Activated CD4-positive, alpha-beta T cell treated with anti-CD3 and anti-CD28 coated beads, Interleukin-2, Interleukin-6, amounts not matched to agents 100 ng/mL and 50 ng/mL, durations not matched to agents 16 hours and 8 hours (primary cell): ENCODE results near the gene CSTA.

Source experiments
- DNase-seq: peaks from one replicate; pipeline ENCODE4 v3.0.0-alpha.2; 2020

CSTA gene

DNA sequence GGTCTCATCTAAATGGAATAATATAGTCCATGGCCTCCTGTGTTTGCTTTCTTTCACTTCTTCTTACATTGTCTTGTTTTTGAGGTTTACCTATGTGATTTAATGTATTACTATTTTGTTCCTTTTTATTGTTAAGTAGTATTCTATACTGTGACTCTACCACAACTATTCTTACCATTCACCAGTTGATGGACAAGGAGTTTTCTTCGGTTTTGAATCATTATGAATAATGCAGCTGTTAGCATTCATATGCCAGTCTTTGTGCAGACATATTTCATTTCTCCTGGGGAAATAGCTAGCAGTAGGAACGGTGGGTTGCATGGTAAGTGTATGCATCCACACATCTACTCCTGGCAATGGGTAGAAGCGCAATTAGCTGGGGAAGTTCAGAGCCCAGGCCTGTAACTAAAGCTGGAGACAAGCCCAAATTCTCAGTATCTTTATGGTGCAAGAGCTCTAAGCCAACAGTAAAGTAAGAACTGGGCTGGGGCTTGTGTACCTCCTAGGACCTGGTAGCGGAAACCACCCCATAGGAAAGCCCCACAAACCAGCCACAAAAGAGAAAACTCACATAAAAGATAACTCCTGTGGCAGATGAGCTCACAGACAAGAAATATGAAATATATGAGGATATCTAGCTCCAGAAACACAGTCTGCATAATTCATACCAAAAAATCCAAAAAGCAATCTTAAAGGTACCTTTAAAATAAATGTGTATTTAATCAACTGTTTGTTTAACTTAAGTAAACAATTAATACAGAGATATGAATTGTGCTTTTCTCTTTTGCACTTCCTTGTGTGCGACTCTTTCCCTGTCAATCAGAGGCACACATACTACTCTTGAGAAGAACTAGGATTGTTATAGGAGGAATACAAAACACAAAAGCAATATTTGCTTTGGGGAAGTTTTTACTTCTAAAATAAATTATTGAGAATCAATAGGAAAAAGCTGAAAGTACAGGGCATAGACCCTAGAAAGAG, 2.7 kb upstream of the CSTA start:
- DNase-seq, result peak; percentile 40

DNA sequence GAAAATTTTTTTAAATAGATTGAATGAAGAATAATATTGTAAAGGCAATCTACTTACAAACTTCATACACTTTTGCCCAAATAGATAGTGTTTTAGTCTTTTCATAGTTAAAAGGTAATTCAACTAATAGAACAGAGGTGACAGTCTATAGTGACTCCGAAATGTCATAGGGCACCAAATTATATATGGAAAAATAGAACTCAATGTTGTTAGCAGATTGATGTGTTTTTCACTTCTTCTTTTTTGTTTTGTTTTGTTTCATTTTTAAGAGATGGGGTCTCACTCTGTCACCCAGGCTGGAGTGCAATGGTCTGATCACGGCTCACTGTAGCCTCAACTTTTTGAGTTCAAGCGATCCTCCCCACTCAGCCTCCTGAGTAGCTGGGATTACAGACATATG, 721 bp downstream of the CSTA start:
- no peak for DNase-seq

DNA sequence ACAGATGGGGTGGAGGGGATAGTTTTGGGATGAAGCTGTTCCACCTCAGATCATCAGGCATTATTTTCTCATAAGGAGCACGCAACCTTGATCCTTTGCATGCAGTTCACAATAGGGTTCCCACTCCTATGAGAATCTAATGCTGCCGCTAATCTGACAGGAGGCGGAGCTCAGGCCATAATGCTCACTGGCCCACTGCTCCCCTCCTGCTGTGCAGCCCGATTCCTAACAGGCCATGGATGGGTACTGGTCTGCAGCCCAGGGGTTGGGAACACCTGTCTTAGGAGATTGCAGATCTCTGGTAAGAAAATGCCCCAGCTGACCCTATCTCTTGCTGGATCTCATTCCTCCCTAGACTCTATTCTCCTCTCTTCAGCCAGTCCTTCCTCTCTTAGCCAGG, 6.8 kb downstream of the CSTA start:
- DNase-seq, result no peak

DNA sequence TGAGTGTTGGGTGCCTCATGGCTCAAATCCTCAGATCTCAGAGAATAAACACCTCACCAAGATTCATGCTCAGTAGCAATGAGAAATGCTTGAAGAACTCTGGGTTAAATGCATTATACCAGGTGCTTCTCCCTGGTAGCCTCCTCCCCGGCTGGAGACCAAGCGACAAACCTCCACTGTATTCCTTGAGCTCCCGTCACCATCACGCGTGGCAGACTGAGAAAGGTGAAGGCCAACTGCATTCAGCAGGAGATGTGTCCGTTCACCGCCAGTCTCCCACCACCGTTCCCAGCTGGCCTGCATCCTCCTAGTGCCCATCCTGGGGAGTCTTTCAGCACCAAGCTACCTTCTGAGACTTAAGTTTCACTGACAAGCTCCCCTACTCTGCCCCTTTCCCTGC, 7.5 kb downstream of the CSTA start:
- no peak for DNase-seq

DNA sequence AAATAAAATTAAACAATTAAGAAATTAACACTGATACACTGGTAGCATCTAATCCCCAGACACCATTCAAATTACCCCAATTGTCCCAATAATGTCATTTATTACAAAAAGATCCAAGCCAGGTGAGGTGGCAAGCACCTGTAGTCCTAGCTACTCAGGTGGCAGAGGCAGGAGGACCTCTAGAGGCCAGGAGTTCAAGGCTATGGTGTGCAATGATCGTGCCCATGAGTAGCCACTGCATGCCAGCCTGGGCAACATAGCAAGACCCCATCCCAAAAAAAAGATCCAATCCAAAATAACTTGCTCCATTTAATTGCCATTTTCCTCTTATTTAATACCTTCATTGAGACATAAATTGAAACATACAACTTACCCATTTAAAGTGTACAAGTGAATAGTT, 17.8 kb downstream of the CSTA start:
- no peak for DNase-seq

DNA sequence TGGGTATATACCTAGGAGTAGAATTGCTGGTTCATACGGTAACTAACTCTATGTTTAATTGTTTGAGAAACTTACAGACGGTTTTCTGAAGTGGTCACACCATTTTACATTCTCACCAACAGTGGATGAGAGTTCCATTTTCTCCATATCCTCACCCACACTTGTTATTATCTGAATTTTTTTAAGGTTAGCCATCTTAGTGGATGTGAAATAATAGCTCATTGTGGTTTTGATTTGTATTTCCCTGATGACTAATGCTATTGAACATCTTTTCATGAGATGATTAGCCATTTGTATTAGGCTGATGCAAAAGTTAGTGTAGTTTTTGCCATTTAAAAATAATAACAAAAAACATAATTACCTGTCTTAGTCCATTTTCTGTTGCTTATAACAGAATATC, 18.6 kb downstream of the CSTA start:
- no peak for DNase-seq

DNA sequence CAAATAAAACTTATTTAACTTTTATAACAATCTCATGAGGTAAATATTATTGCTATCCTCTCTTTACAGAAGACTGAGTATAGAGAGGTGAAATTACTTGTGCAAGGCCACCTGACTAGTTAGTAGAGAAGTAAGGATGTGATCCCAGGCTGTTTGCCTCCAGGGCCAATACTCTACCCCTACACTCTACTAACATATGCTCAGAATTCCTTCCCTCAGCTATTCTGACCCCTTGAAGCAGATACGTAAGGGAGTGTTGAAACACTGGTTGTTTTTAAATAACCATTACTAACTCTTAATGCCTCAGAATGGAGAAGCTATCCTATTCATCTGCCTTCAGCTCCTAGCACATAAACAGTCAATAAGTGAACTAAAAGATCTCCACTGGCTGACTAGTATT, 24.1 kb downstream of the CSTA start:
- DNase-seq, result no peak

DNA sequence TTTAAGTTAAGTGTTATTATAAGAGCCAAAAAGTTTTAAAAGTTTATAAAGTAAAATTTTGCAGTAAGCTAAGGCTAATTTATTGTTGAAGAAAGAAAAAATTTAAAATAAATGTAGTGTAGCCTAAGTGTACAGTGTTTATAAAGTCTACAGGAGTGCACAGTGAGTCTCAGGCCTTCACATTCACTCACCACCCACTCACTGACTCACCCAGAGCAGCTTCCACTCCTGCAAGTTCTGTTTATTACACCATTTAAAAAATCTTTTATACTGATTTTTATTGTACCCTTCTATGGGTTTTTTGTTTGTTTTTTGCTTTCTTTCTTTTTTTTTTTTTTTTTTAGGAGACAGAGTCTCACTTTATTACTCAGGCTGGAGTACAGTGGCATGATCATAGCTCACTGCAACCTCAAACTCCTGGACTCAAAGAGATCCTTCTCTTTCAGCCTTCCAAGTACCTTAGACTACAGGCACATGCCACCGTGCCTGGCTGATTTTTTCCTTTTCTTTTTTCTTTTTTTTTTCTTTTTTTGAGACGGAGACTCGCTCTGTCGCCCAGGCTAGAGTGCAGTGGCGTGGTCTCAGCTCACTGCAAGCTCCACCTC, 25.9 kb downstream of the CSTA start:
- DNase-seq, result no peak

DNA sequence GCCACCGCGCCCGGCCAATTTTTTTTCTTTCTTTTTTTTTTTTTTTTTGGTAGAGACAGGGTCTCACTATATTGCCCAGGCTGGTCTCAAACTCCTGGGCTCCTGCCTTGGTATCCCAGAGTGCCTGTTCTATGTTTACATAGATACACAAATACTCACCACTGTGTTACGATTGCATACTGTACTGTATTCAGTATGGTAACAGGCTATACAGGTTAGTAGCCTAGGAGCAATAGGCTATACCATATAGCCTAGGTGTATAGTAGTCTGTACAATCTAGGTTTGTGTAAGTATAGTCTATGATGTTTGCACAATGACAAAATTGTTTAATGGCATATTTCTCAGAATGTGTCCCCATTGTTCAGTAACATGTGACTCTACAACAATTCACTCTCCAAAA, 26.6 kb downstream of the CSTA start:
- no peak for DNase-seq

DNA sequence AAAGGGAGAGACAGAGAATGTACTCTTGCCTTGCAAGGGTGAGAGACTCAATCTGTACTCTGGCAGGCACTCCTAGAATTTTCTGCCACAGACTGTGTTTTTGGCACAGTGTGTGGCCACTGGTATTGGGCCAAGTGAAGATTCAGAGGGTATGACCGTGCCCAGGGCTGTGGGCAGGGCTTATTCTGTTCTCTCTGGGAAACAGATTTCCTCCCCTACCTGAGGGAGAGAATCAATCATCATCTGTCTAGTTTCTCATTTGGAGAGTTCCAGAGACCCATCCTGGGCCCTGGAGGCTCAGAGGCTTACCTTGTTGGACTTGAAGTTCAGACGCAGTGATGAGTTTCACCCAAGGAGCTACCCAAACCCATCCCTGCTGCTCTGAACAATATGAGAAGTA, 28.2 kb downstream of the CSTA start:
- no peak for DNase-seq

DNA sequence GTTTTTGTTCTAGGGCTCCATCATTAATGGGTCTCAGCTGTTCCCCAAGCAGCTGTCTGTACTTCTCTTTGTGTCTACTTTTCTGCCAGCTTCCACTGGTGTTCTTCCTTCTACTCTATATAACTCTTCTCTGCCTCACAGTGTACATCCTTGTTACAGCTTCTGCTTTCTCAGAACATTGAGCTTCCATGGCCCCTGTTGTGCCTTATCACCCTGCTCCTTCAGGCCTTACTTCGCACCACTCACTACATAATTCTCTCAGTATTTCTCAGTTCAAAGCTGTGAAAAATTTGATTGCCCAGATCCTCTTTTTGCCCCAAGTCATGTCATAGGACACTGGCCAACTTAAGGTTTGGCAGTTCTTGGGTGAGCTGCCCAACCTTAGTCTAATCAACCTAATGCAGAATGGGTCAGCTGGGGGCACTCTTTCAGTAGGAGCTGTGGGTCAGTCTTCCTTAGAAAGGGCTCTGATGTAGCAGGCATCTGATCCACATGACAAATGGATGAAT, 28.9 kb downstream of the CSTA start:
- no peak for DNase-seq

DNA sequence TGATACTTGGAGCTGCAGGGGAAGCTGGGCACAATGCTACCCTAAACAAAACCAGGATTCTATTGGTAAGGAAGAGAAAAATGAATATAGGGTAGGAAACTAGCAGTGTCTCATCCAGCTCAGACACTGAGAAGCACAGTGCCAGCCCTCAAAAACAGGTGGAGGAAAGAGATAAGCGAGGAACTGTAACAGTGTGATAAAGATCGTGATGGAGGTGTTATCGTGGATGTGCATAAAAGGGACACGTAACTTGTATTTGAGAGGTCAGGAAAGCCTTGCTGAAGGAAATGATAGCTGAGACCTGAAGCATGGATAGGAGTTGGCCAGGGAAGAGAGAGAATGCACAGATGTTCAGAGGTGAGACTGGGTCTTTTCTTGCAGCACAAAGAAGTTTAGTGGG, 30.6 kb downstream of the CSTA start:
- no peak for DNase-seq

DNA sequence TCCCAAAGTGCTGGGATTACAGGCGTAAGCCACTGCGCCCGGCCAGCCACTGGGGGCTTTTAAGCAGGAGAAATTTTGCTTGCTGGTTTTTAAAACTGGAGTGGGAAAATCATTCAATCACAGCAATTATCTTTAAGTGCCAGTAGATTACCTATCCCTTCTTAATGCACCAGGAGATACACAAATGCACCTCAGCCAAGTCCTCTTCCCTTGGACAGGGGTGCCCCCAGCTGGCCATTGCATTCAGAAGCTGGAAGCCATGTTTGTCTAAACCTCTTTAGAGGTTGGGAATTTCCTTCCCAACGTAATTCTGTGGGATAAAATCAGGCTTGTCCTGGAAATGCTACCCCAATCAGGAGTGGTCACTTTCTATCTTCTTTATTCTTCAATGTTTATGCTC, 31.4 kb downstream of the CSTA start:
- DNase-seq, result peak; percentile 14

DNA sequence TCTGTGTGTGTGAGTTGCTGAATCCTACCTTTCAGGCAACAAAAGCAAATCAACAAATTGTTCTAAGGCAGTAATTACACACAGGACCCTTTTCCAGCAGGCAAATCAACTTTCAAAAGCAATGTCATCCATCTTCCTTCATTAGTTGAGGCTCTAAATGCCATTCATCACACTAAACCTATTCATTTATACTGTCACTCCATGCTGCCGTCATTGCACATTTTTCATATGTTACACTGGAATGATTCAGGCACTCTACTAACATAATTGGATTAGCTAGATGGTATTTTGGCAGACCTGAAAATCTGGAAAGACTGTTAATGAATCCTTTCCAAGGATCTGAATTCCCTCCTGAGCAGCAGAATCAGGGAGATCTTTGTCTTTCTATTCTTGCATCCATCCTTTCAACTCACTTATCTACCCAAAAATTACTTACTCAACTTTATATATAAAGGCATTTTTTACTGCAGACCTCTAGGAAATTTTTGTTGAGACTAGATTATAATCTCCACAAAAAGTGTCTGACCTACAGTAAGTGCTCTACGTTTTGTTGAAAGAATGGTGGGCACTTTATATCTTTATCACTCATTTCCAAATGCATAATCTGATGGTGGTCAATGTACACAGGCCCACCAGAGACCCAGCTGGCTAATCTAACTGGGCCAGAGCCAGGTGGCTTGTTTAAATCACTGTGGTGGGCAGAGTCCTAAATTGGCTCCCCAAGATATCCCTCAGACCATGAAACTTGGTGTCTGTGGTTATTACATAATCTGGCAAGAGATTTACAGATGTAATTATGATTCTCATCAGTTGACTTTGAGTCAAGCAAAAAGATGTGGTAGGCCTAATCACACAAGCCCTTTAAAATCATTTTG, 33.0 kb downstream of the CSTA start:
- no peak for DNase-seq

DNA sequence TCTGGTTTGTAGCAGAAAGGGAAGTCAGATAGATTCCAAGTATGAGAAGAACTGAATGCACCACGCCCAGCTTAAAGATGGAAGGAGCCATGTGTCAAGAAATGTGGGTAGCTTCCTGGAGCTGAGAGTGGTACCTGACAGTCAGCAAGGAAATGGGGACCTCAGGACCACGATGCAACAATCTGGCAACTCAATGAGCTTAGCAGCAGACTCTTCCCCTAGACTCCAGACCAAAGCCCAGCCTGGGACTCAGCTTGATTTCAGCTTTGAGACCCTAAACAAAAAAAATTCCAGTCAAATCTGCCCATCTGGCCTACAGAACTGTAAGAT, 33.6 kb downstream of the CSTA start:
- DNase-seq, result peak; percentile 11

DNA sequence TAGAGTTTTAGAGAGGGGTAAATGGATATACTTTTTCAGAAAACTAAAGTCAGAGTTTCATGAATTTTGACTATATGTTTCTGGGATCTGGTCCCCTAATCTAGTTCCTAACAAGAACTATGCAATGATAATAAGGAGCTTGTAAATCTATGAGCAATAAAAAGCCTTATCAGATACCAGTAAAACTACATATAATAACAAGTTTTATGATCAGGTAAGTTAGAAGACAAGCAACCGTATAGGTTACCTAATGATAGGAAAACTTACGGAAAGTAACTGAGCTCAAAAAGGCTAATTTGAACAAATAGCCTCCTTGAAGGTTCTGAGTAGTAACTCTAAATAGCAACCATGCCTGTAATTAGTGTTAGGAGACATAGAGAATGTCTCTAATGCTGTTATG, 37.0 kb downstream of the CSTA start:
- no peak for DNase-seq

DNA sequence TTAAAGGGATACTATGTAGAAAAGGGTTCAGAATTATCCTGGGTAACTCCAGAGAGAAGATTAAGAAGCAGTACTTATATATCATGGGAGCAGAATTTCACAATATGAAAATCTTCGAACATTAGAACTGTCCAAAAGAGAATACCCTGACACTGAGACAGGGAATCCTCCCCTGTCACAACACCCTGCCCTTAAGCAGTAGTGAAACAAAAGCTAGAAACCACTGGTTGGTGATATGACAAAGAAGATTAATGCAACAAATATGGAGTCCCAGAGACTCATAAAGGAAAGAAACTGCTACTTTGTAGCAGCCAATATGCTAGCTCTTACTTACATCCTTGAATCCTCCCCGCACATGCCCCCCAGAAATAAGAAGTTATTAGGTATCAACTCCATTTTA, 39.4 kb downstream of the CSTA start:
- peak; percentile 34 for DNase-seq

DNA sequence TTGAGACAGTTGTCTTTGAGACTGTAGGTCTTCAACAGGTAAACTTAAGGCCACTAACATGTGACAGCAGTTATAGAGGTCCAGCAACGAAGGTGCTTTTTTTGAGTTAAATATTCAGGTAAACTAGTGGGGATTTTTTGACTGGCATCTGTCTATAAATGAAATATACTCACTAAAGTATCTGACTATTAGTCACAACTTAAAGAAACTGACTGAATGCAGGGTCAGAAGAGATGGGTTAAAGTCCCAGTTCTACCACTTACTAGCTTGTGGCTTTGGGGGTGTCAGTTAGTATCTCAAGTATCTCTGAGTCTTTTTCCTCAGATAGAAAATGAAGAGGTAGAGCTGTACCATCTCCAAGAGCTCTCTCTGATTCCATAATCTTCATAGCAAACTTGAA, 40.0 kb downstream of the CSTA start:
- peak; percentile 59 for DNase-seq

DNA sequence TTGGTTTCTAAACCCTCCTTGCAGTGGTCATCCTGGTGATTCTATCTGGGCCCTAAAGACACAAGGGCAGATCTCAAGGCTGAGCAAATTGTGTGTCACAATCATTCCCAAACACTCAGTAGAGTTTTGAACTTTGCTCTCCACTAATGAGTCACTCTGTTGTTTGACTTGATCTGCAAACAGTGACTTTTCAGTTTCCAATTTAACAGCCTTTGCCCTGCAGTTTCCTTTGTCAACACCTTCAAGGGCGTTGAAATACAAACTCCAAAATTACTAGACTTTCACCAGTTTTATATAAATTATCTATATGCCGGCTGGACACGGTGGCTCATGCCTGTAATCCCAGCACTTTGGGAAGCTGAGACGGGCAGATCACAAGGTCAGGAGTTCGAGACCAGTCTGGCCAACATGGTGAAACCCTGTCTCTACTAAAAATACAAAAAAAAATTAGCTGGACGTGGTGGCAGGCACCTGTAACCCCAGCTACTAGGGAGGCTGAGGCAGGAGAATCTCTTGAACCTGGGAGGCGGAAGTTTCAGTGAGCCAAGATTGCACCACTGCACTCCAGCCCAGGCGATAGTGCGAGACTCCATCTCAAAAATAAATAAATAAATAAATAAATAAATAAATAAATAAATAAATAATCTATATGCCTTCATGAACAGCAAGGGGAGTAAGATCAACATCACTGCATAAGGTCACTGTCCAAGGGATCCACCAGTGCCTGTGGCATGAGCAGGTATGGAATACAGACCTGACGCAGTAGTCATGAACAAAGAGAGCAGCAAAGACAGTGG, 40.7 kb downstream of the CSTA start:
- peak; percentile 83 for DNase-seq

DNA sequence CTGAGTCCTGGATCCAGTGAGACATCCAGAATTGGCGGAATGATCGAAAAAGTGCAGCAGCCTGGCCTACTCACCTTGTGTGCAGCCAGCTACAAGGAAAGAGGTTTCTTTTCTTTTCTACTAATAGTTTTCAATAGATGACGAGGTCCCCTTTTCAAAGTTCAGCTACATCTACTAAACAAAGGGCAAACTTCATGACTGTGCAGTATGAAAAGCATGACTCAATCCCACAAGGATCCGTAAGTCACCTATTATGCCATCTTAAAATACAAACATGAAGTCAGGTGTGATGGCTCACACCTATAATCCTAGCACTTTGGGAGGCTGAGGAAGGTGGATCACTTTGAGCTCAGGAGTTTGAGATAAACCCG, 41.3 kb downstream of the CSTA start:
- no peak for DNase-seq

DNA sequence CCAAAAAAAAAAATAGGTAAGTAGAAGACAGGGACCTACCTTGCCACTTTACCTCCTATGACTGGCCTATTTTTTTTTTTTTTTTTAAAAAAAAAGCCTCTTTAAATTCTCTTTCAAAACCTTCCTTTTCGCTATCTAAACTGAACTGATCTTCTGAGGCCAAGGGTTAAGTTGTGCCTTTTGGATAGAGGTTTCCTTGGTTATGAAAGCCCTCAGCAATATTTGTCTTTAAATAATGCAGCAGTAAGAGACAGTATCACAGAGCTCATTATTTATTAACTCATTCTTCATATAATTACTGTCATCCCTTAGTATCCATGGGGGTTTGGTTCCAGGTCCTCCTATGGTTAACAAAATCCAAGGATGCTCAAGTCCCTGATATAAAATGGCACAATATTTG, 49.0 kb downstream of the CSTA start:
- no peak for DNase-seq

DNA sequence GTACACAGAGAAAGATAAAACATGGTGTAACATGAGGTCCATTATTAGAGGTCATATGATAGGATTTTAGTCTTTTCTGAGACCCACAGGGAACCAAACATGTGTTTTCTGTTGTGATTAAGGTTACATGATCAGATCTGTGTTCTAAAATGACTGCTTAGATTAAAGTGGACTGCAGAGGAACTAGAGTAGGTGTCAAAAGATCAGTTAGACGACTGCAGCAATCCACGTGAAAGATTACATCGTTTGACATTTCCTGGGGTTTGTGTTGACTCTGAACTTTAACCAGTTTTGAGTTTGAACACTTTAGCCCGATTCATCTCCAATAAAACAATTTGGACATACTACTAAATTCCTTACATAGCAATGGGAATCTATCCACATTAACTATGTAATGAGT, 52.9 kb downstream of the CSTA start:
- no peak for DNase-seq
